Glomerular endothelial cell (primary cell): ENCODE data around the gene IL24. TPM values are rescaled to one million over a fixed set of nuclear protein-coding genes. Genes with fewer than 3 reads are reported as not detected.

ENCODE experiments used
- DNase-seq: peaks from one replicate; pipeline ENCODE4 v3.0.0-alpha.2; 2011; ENCODE audit warnings: low read depth, low spot score; ENCODE audit errors: extremely low read depth
- total RNA-seq: library from RNA; depleted of rRNA; stranded (reverse); fragments of >200 nt; gene quantifications from 2 replicates; pipeline ENCODE4 v1.2.3, GENCODE V29; 2015

IL24 gene
- total RNA-seq, 1 donor from 2014 or later: not detected

DNA sequence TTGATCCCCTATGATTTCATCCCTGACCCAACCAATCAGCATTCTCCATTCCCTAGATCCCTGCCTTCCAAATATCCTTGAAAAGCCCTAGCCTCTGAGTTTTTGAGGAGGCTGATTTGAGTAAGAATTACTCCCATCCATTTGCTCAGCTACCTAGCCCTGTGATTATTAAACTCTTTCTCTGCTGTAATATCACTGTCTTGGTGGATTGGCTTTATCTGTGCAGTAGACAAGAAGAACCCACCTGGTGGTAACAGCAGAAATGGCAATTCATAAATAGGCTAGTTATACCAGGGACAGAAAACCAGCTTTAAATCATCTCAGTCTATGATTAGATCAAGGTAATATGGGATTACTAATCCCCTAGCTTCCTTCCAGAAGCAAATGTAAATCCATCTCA lies 18.8 kb upstream of the IL24 start:
- DNase-seq: no peak

- no peak for DNase-seq
Observed at GRCh38 chr1:206880314-206880713, 16.9 kb upstream of the IL24 start.

DNA sequence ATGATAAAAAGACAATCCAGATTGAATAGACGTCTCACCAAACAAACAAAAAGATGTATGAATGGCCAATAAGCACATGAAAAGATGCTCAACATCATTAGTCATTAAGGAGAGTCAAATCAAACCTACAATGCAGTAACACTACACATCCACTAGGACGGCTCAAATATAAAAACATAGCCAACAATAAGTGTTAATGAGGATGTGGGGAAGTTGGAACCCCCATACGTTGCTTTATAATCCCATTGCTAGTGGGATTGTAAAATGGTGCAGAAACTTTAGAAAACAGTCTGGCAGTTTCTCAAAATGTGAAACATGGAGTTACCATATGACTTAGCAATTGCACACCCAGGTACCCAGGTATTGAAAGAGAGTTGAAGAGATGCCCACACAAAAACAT lies 14.7 kb upstream of the IL24 start:
- DNase-seq: no peak

- DNase-seq: no peak
Observed at GRCh38 chr1:206883160-206883559, 14.1 kb upstream of the IL24 start.

DNA sequence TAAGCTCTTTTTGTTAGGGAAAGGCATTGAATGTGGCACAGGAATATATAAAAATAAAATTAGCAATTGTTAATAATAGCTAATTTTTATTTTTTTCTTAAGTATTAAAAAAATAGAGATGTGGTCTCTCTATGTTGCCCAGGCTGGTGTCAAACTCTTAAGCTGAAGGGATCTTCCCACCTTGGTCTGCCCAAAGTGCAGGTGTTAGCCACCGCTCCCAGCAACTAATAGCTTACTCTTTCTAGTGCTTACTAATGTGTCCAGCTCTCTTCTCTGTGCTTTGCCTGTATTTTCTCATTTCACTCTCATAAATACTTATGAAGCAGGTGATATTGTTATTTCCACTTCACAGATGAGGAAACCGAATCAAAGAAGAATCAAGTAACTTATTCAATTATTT lies 13.4 kb upstream of the IL24 start:
- no peak for DNase-seq

DNA sequence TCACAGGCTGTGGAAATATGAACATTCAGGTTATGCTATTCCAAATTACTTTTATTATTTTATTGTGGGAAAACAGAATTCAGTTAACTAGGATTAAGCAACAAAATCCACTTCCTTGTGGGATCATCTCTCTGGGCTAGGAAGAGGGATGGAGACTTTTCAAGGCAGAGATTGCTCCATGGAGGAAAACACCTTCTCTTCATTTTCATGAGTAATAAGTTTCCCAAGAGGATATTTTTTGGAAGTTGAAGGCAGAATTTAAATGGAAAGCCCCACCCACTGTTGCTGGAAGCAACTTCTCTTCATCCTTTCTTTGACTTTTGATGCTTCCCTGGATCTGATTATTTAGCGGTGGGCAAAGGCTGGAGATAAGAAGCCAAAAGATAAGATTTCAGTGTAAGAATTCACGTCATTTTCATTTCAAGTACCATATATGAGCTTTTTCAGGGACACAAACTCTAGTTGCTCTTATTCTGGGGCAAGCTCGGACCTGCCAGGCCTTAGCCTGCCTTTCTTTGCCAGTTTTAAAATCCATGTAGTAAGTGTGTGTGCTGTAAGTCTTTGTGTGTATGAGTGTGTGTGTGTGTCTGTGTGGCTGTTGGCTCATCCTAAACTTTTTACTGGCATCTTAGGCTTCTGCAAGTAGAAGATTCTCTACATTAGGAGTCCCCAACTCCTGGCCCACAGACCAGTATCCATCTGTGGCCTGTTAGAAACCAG lies 11.7 kb upstream of the IL24 start:
- no peak for DNase-seq

- no peak for DNase-seq
Observed at GRCh38 chr1:206886831-206887230, 10.4 kb upstream of the IL24 start.

DNA sequence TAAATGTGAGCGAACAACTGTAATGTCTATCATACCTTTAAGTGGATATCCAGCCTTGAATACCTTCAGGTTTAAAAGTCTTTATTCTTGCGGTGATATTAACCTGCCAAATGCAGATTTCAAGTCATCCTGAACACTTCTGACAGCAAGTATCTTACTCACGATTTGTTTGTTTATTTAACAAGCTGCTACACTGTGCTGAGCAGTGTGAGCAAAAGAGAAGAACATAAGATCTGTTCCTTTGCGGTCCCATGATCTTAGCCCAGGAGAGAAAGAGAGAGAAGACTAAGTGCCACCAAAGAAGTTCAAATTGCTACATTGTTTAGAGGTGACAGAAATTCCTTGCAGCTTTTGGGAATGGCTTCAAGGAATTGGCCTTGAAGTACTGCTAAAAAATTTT lies 9.5 kb upstream of the IL24 start:
- no peak for DNase-seq

DNA sequence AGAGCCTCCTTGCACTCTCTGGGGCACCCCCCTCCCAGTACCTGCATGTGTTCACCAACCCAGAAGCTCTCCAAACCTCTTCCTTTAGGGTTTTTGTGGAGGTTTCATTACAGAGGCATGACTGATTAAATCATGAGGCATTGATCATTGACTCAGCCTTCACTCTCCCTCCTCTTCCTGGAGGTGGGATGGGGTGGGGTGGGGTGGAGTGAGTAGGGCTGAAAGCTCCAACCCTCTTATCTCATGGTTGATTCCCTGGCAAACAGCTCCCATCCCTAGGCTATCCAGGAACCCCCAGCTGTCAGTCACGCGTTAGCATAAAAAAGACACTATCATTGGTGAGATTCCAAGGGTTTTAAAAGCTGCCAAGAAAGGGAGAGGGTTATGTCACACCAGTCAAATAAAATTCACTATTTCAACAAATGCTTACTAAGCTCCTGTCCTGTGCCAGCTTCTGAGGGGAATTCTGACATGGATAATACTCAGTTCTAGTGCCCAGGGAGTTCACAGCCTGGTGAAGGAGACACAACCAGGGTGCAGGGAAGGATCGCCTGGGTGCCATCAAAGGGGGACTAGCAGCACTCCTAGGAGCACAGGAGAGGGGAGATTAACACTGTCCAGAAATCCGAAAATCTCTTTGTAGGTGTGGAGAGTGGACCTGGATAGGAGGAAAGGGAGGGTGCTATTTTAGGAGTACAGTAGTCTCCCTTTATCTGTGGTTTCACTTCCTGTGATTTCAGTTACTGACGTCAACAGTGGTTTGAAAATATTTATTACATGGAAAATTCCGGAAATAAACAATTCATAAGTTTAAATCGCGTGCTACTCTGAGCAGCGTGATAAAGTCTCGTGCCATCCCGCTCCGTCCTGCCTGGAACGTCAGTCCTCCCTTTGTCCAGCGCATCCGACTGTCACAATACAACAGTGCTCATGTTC lies 6.8 kb upstream of the IL24 start:
- no peak for DNase-seq

DNA sequence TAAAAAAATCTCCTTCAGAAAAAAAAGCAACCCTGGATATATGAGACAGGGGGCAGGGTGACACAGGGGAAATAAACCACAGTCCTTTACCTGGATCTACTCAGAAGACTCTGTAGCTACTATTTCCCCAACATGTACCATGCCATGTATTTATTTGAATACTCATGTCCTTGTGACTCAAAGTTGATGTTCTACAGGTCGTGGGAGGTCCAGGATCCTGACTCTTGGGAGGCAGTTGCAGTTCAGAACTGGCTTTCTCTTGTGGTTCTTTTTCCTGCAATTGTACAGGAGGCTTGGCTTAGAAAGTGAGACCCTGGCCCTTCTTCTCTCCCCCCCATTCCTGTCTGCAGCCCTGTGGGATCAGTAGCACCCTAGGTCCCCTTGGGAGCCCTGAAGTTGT lies 5.8 kb upstream of the IL24 start:
- DNase-seq: no peak

DNA sequence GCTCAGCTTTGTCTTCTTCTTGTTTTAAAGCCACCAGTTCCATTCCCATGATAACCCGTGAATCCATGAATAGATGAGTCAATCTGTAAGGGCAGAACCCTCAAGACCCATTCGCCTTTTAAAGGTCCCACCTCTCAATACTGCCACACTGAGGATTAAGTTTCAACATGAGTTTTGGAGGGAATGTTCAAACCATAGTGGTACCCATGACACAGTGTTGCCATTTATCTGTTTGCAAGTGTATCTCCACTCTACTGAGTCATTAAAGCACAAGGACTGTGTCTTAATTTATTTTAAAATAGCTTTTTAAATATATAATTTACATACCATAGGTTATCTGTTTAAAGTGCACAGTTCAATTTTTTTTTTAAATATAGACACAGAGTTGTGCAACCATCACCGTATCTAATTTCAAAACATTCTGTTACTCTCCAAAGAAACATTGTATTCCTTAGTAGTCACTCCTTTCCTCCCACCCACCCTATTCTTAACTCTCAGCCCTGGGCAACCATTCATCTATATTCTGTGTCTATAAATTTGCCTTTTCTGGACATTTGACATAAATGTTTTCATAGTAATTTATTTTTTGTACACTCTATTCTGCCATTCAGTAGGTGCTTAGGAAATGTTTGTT lies 4.8 kb upstream of the IL24 start:
- no peak for DNase-seq

- no peak for DNase-seq
Observed at GRCh38 chr1:206893380-206893779, 3.9 kb upstream of the IL24 start.

DNA sequence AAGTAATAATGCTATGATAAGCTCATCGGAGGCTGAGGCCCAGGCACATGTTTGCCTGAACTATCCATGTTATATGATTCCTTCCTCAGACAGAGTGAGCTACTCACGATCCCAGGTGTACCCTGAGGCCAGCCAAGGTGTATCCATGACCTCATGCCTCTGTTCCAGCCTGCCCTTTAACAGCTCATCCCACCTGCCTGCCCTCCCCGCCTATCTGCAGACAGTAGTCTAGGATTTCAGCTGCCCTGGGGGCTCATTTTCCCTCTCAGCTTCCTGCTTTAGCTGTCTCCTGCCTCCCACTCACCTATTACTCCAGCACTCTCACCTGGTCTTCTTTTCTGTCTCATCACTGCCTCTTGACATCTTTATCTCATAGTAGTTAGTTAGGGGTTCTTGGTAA lies 1.9 kb upstream of the IL24 start:
- DNase-seq: no peak

GRCh38 chr1:206895837-206896242 lies 1.4 kb upstream of the IL24 start:
- no peak for DNase-seq

DNA sequence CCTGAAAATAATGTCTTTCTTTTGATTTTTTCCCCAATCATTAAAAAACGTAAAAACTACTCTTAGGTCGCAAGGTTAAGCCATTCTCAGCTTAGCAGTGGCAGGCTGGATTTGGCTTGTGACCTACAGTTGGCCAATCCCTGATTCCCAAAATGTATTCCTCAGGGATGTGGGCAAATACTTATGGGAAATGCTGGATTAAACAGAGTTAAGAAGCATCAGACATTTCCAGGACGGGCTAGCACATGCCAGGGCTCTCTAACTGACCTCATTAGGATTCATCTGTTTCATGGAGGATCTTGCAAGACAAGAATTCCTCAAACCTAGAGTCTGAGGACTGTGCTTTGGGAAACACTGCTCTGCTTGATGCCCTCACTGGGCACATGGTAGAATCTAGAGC lies 982 bp upstream of the IL24 start:
- DNase-seq: no peak

DNA sequence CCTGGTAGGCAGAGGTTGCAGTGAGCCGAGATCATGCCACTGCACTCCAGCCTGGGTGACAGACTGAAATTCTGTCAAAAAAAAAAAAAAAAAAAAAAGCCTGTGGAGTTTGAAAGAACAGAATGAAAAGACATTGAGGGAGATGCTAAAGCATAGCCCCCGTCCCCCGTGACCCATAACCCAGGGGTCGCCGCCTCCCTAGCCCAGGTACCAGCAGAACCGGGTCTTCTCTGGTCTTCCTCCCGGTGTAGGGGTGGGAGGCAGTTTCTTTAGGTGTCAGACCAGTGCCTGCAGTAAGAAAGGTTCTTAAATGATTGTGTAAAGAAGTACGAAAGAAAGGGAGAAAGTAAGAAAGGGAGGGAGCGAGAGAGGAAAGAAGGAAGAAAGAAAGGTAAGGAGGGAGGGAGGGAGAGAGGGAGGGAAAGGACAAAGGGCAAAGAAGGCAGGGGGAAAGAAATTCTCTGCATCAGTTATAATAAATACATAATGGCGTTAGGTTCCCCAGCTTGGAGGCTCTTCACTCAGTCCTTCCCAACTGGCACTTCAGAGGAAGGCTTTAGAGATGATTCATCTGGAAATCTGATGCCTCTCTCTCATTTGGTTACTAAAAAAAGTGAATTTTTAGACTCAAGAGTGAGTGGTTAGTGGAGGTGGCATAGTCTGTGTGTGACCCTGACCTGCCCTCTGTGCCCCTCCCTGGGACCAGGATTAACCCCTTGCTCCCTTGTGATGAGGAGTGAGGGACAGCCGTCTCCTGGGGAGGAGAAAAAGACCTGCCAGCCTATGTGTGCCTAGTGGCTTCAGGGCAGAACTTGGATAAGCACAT lies 1.1 kb downstream of the IL24 start:
- DNase-seq: no peak

DNA sequence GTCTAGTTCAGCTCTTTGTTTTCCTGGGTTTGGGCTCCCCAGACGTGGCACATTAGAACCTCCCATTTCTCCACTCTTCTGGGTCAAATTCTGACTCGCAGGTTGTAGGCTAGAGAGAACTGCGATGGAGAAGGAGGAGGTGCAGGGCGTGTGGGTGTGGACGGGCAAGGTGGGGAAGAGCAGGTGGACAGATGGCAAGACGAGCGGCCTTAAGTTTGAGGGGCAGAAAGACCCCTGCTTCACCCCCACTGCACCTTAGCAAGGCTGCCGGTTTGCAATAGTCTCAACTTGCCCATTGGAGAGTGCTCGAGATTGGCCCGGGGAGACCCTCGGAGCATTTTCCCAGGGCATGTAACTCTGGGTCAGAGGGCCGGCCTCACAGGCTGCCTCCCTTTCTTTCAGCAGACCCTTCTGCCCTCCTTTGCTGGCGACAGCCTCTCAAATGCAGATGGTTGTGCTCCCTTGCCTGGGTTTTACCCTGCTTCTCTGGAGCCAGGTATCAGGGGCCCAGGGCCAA lies 1.7 kb downstream of the IL24 start:
- DNase-seq: no peak

- no peak for DNase-seq
Observed at GRCh38 chr1:206899717-206900116, 2.5 kb downstream of the IL24 start.

- DNase-seq: no peak
Observed at GRCh38 chr1:206900149-206900548, 2.9 kb downstream of the IL24 start.

GRCh38 chr1:206901944-206902343 lies 4.7 kb downstream of the IL24 start:
- no peak for DNase-seq

DNA sequence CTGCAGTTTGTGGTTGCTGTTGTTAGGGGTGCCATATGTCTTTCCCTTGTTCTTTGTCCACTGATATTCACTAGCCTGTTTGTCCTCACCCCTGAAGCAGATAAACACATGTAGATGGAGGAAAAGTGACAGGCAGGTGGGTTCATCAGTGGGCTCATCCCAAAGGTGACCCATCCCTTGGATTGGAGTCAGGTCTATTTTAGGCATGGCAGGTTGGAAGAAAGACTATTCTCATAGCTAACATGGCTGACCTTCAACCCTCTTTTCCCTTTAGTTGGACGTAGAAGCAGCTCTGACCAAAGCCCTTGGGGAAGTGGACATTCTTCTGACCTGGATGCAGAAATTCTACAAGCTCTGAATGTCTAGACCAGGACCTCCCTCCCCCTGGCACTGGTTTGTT lies 5.5 kb downstream of the IL24 start:
- DNase-seq: no peak
